Naive thymus-derived CD4-positive, alpha-beta T cell (primary cell): Measurements from ENCODE around the gene PRR5L. TPM values are rescaled to one million over a fixed set of nuclear protein-coding genes. Genes with fewer than 3 reads are reported as not detected.

Source experiments
- ATAC-seq: fragments of 150-1000 bp; cut with Tn5 transposase; 2 replicates; pipeline ENCODE4 v1.10.0; 2021; ENCODE audit warnings: mild to moderate bottlenecking, moderate library complexity
- CTCF ChIA-PET: fragments of 350-600 bp; sonication (Branson Sonifier 250); formaldehyde crosslinking; loops from one replicate; lab custom pipeline; 2021; ENCODE audit warnings: antibody characterized with exemption; lab: Charles Lee
- POLR2A ChIA-PET: fragments of 350-600 bp; sonication (Branson Sonifier 250); formaldehyde crosslinking; loops from one replicate; lab custom pipeline; 2021; ENCODE audit warnings: antibody characterized with exemption, inconsistent platforms; lab: Charles Lee
- DNase-seq, 9 donors: peaks; one replicate each; pipeline versions ENCODE4 v3.0.0 to v3.0.0-alpha.2; 2020 to 2022; ENCODE audit warnings: mixed read lengths in 1 of 9
- H3K27ac ChIP-seq: one replicate; pipeline ENCODE4 v1.7.0; 2013; ENCODE audit warnings: mild to moderate bottlenecking, low read depth, low read length, moderate library complexity
- H3K27me3 ChIP-seq, 2 donors: one replicate each; pipeline ENCODE4 v1.7.0; 2013; ENCODE audit warnings: low read length in 2 of 2, mild to moderate bottlenecking in 2 of 2, moderate library complexity in 2 of 2; ENCODE audit not compliant: control insufficient read depth in 2 of 2, insufficient read depth in 2 of 2
- H3K36me3 ChIP-seq, 3 experiments: 1 replicate in 2 of 3; 2 replicates in 1 of 3; pipeline ENCODE4 v1.7.0; 2013; ENCODE audit warnings: low read length in 3 of 3, mild to moderate bottlenecking in 3 of 3, moderate library complexity in 1 of 3; ENCODE audit not compliant: insufficient read depth in 3 of 3, control insufficient read depth in 2 of 3
- H3K4me1 ChIP-seq, 2 donors: one replicate each; pipeline ENCODE4 v1.7.0; 2013; ENCODE audit warnings: low read length in 2 of 2, mild to moderate bottlenecking in 2 of 2, moderate library complexity in 1 of 2; ENCODE audit not compliant: control insufficient read depth in 2 of 2, insufficient read depth in 2 of 2
- H3K4me3 ChIP-seq: 2 replicates; pipeline ENCODE4 v1.7.0; 2013; ENCODE audit warnings: mild to moderate bottlenecking, low read length
- H3K9me3 ChIP-seq, 3 experiments: 1 replicate in 2 of 3; 2 replicates in 1 of 3; pipeline ENCODE4 v1.7.0; 2013; ENCODE audit warnings: low read length in 3 of 3; ENCODE audit not compliant: control insufficient read depth in 2 of 3
- H3K27ac Mint-ChIP-seq, 9 donors: one replicate each; pipeline ENCODE4 v1.8.0; 2020 to 2022; ENCODE audit warnings: mixed read lengths in 9 of 9, mild to moderate bottlenecking in 8 of 9, moderate library complexity in 5 of 9, inconsistent platforms in 2 of 9
- H3K27me3 Mint-ChIP-seq, 5 donors: one replicate each; pipeline ENCODE4 v1.8.0; 2021 to 2022; ENCODE audit warnings: mixed read lengths in 5 of 5, mild to moderate bottlenecking in 1 of 5
- H3K36me3 Mint-ChIP-seq, 5 donors: one replicate each; pipeline ENCODE4 v1.8.0; 2020 to 2022; ENCODE audit warnings: mixed read lengths in 5 of 5, mild to moderate bottlenecking in 3 of 5, inconsistent platforms in 1 of 5
- H3K4me1 Mint-ChIP-seq, 7 donors: one replicate each; pipeline ENCODE4 v1.8.0; 2020 to 2022; ENCODE audit warnings: mixed read lengths in 7 of 7, mild to moderate bottlenecking in 3 of 7, inconsistent platforms in 1 of 7
- H3K4me3 Mint-ChIP-seq, 10 donors: one replicate each; pipeline ENCODE4 v1.8.0; 2020 to 2022; ENCODE audit warnings: mild to moderate bottlenecking in 10 of 10, mixed read lengths in 10 of 10, moderate library complexity in 6 of 10, inconsistent platforms in 2 of 10
- H3K9me3 Mint-ChIP-seq, 11 donors: one replicate each; pipeline ENCODE4 v1.8.0; 2020 to 2022; ENCODE audit warnings: mixed read lengths in 11 of 11, mild to moderate bottlenecking in 4 of 11, inconsistent platforms in 1 of 11, moderate library complexity in 1 of 11
- intact Hi-C, 2 donors: fragments of 100-400 bp; cut with micrococcal nuclease; formaldehyde crosslinking; loops; one replicate each; pipeline ENCODE4 v1.15.1; 2023
- polyA plus RNA-seq, 2 donors: library from polyadenylated mRNA; unstranded; fragments of 300-500 nt; fragmentation: Illumina TruSeq; gene quantifications; one replicate each; pipeline ENCODE4 v1.2.3, GENCODE V29; 2021
- total RNA-seq, 6 experiments: library from RNA in 5 of 6; stranded (reverse) in 5 of 6; gene quantifications; 1 replicate in 5 of 6; 2 replicates in 1 of 6; pipeline ENCODE4 v1.2.3 and lab custom pipeline; 2021 to 2026

The PRR5L gene
- total and polyA plus RNA-seq, 7 experiments from 2014 or later, result 0.10 to 47.6 (median 2.6) TPM

DNA sequence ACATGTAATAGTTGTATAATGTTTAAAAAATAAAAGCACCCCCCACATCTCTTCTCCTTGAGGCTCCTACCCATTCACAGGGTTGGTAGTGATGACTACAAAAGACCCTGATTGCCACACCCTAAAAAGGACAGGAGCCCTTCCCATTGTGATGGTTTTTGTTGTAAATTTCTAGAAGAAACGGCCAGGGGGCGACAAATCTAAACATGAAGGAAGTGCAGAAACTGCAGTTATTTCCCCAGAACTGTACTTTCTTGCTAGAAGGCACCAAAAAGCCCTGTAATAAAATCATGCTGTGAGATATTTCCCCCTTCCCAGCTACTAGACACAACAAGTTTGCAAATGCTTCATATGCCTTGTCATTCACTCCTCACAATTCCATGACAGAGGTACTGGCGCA lies 10.8 kb downstream of the PRR5L start:
- H3K27ac Mint-ChIP-seq, result no peak overlapping the region
- intact Hi-C loops, result loop anchor here in 1 of 2 donors (1.0 to 5.0 kb wide), 3 partner anchors 45 to 185 kb away; no protein-coding TSS in a partner anchor
- Histone ChIP-seq H3K27me3 (no peaks in the 10 kb centered on the region), H3K9me3 (no peaks in the 10 kb centered on the region), H3K36me3 (no peaks in the 10 kb centered on the region), H3K27ac (no peak overlapping the region), H3K4me1 (peaks cover 0 to 5% of the 10 kb centered on the region in 2 donors), H3K4me3 (no peak overlapping the region)
- H3K36me3 Mint-ChIP-seq, result no peaks in the 10 kb centered on the region
- peaks cover 0 to 9% (median 3%) of the 10 kb centered on the region in 11 donors for H3K9me3 Mint-ChIP-seq
- ChIA-PET POLR2A (no interaction called here), CTCF (no interaction called here)
- H3K27me3 Mint-ChIP-seq, result peaks cover 13 to 38% (median 20%) of the 10 kb centered on the region in 5 donors
- peaks cover 0 to 8% (median 0%) of the 10 kb centered on the region in 7 donors for H3K4me1 Mint-ChIP-seq
- ATAC-seq (peak; percentile 26), DNase-seq (no peak)
- no peak overlapping the region for H3K4me3 Mint-ChIP-seq

DNA sequence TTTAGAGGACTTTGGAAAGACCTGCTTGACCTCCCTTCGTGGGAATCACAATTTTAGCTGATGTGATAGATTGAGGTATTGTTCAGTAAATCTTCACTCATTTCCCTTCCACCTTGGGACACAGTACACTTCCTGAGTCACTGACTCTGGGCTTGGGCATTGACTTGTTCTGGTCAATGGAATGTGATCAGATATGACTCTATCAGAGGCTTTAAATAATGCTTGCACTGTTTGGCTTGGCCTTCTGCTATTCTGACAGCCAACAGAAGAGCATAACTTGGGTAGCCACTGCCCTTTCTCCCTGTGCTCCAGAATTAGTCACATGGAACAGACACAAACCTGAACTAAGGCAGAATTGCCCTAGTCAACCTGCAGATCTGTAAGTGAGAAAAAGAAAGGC lies 12.5 kb downstream of the PRR5L start:
- no peaks in the 10 kb centered on the region for H3K9me3 ChIP-seq
- no peak overlapping the region for H3K27ac Mint-ChIP-seq
- H3K27me3 ChIP-seq, result no peaks in the 10 kb centered on the region
- peaks cover 15 to 38% (median 20%) of the 10 kb centered on the region in 5 donors for H3K27me3 Mint-ChIP-seq
- peaks cover 0 to 5% of the 10 kb centered on the region in 2 donors for H3K4me1 ChIP-seq
- H3K4me3 Mint-ChIP-seq, result no peak overlapping the region
- peaks cover 0 to 9% (median 3%) of the 10 kb centered on the region in 11 donors for H3K9me3 Mint-ChIP-seq
- H3K36me3 ChIP-seq, result no peaks in the 10 kb centered on the region
- peaks cover 0 to 8% (median 0%) of the 10 kb centered on the region in 7 donors for H3K4me1 Mint-ChIP-seq
- intact Hi-C loops, result loop anchor here in 1 of 2 donors (5.0 kb wide), 1 partner anchor 44 kb away; no protein-coding TSS in a partner anchor
- no peak overlapping the region for H3K4me3 ChIP-seq
- ChIA-PET CTCF (no interaction called here), POLR2A (no interaction called here)
- DNase-seq (no peak), ATAC-seq (no peak)
- no peaks in the 10 kb centered on the region for H3K36me3 Mint-ChIP-seq
- H3K27ac ChIP-seq, result no peak overlapping the region

DNA sequence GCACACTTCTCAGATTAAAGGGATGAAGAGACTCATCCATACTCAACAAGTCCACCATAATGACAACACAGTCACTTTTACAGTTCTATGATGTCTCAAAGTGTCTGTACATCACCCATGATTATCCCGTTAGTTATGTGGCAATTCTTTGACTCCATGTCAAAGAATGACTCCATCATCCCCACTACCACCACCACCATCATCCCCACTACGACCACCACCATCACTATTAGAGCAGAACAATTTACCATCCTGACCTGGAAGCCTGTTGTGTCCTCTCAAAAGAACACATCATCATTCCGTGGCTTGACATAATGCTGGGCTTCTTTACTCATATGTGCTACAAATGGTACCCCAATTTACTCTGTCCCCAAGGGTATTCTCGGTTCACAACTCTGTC lies 13.7 kb downstream of the PRR5L start:
- no peaks in the 10 kb centered on the region for H3K36me3 Mint-ChIP-seq

DNA sequence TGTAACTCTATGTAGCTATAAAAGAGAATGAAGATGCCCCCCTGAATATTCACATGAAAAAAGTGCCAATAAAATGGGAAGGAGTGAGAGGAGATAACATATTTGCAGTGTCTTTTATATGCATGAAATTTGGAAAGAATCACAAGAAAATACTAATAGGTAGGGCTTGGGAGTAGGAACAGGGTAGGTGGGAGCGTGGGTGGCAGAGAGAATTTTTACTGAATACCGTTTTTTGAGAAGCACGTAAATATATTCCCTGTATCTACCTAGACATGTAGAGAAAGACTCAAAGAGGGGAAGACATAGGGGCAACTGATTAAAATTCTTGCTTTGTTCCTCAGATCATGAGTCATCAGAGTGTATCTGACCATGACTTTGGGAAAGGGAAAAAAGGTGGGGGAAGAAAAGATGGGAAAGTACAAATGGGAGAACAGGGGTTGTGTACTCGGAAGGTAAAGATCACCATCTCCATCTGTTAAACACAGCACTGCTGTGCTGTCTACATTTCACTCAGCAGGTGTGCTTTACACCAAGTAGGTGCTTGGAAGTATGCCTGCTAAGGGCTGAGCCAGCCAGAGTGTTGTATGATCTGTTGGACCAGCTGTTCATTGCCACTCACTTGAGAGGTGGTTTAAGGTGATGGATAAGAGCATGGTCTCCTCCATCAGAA lies 16.0 kb downstream of the PRR5L start:
- POLR2A ChIA-PET, result no interaction called here
- Mint-ChIP-seq H3K27me3 (peaks cover 26 to 47% (median 31%) of the 10 kb centered on the region in 5 donors), H3K27ac (no peak overlapping the region), H3K9me3 (peaks cover 0 to 6% (median 0%) of the 10 kb centered on the region in 11 donors), H3K4me1 (peaks cover 0 to 3% (median 0%) of the 10 kb centered on the region in 7 donors), H3K4me3 (no peak overlapping the region), H3K36me3 (no peaks in the 10 kb centered on the region)
- Histone ChIP-seq H3K4me3 (no peak overlapping the region), H3K27ac (no peak overlapping the region), H3K27me3 (no peaks in the 10 kb centered on the region), H3K9me3 (no peaks in the 10 kb centered on the region), H3K36me3 (no peaks in the 10 kb centered on the region), H3K4me1 (no peaks in the 10 kb centered on the region)
- no peak for ATAC-seq
- DNase-seq, result no peak
- CTCF ChIA-PET, result no interaction called here
- intact Hi-C loops, result no loop called here

More for the DNA sequence above, 13.7 kb downstream of the PRR5L start:
- Histone ChIP-seq H3K4me3 (no peak overlapping the region), H3K27me3 (no peaks in the 10 kb centered on the region), H3K36me3 (no peaks in the 10 kb centered on the region), H3K4me1 (peaks cover 0 to 5% of the 10 kb centered on the region in 2 donors), H3K9me3 (no peaks in the 10 kb centered on the region), H3K27ac (no peak overlapping the region)
- DNase-seq (no peak), ATAC-seq (no peak)
- peaks cover 0 to 9% (median 3%) of the 10 kb centered on the region in 11 donors for H3K9me3 Mint-ChIP-seq
- ChIA-PET CTCF (no interaction called here), POLR2A (no interaction called here)
- no peak overlapping the region for H3K27ac Mint-ChIP-seq
- H3K27me3 Mint-ChIP-seq, result peaks cover 19 to 38% (median 20%) of the 10 kb centered on the region in 5 donors
- no peak overlapping the region for H3K4me3 Mint-ChIP-seq
- peaks cover 0 to 8% (median 0%) of the 10 kb centered on the region in 7 donors for H3K4me1 Mint-ChIP-seq
- intact Hi-C loops, result loop anchor here in 1 of 2 donors (5.0 kb wide), 1 partner anchor 43 kb away; no protein-coding TSS in a partner anchor

DNA sequence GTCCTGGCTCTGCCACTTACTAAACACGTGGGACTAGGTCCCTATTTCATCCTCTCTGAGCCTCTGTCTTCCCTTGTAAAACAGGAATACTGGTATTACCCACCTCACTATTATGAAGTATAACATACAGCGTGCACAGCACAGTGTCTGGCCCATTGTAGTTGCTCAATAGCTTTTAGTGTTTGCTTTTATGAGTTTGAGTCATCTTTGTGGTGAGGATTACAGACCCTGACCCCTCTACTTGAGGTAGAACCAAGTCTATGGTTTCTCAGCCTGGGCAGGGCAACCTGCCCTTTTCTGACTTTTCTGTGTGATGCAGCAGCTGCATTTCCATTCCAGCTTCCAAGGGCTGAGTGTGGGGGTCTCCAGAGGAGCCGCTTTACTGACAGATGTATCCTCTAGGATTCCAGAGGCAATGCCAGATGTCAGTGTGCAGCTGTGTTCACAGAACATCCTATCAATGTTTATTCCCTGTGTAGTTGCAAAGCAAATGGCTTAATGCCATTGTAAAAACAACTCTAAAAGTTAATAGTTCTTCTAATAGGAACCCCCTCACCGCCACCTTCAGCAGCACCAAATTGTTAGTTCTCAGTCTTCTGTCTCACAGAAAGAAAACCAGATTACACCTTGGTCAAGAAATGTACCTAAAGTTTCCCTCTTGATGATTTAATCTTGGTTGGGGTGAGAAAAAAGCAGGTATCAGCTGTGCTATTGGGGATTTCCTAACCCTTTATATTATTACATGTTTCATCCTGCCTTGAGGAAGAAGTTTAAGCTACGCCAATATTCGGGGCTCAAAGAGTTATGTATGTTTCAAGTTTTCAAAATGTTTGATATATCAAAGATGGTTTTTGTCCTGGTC lies 16.8 kb downstream of the PRR5L start:
- H3K4me3 ChIP-seq, result no peak overlapping the region
- no peak for ATAC-seq

DNA sequence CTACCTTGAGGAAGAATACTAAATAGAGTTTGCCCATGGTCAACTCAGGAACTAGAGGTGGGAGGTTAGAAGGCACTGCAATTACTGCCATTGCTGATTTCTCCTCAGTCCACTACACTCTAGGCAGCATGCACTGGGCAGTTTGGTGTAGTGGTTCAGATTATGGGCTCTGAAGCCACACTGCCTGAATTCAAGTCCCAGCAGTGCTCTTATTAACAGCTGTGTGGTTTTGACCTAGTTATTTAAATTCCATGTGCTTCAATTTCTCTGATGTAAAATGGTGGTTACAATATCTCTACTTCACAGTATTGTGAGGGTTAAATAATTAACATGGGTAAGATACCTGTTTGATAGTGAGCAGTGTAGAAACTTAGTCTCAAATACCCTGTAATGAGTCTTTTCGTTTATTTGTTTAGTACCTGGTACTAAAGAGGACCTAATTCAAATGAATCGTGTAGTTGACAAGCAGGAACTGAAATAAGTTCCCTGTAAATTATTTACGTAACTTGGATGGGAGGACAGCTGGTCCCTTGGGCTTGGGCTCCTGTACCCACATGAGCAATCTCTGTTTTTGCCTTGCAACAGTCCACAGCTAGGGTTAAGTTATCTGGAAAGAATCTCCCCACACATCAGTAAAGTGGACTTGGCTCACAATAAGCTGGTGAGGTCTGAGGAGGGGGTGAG lies 17.8 kb downstream of the PRR5L start:
- no peak for ATAC-seq
- Mint-ChIP-seq H3K36me3 (no peaks in the 10 kb centered on the region), H3K4me1 (no peaks in the 10 kb centered on the region), H3K27ac (no peak overlapping the region), H3K9me3 (peaks cover 0 to 6% (median 0%) of the 10 kb centered on the region in 11 donors), H3K27me3 (peaks cover 22 to 44% (median 41%) of the 10 kb centered on the region in 5 donors), H3K4me3 (no peak overlapping the region)
- ChIA-PET CTCF (no interaction called here), POLR2A (no interaction called here)
- Histone ChIP-seq H3K36me3 (no peaks in the 10 kb centered on the region), H3K27me3 (no peaks in the 10 kb centered on the region), H3K9me3 (no peaks in the 10 kb centered on the region), H3K27ac (no peak overlapping the region), H3K4me3 (no peak overlapping the region), H3K4me1 (no peaks in the 10 kb centered on the region)
- DNase-seq, result no peak
- intact Hi-C loops, result no loop called here

More for the DNA sequence above, 16.8 kb downstream of the PRR5L start:
- intact Hi-C loops, result no loop called here
- Histone ChIP-seq H3K36me3 (no peaks in the 10 kb centered on the region), H3K27me3 (no peaks in the 10 kb centered on the region), H3K4me1 (no peaks in the 10 kb centered on the region), H3K27ac (no peak overlapping the region), H3K9me3 (no peaks in the 10 kb centered on the region)
- Mint-ChIP-seq H3K27ac (no peak overlapping the region), H3K4me3 (no peak overlapping the region), H3K36me3 (no peaks in the 10 kb centered on the region), H3K4me1 (no peaks in the 10 kb centered on the region), H3K27me3 (peaks cover 26 to 46% (median 38%) of the 10 kb centered on the region in 5 donors), H3K9me3 (peaks cover 0 to 6% (median 0%) of the 10 kb centered on the region in 11 donors)
- ChIA-PET CTCF (no interaction called here), POLR2A (no interaction called here)
- DNase-seq, result no peak
